ENCODE results near the gene RPS6KA1.

DNA sequence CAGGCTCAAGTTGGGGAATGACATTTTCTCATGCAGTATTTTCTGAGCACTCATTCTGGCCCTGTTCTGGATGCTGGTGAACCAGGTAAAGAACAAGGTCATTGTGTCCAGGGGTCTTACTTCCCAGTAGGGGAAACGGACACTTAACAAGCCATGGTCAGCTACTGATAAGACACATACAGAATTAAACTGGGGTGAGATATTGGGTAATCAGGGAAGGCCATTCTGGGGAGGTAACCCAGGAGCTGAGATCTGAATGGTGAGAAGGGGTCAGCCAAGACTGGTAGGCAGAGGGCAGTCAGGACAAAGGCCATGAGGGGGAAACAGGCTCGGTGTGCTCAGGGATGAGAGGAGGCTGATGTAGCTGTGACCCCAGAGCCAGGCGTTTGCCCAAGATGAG is 45.8 kb downstream of the RPS6KA1 start:
- TF ChIP-seq, protein P1, sequence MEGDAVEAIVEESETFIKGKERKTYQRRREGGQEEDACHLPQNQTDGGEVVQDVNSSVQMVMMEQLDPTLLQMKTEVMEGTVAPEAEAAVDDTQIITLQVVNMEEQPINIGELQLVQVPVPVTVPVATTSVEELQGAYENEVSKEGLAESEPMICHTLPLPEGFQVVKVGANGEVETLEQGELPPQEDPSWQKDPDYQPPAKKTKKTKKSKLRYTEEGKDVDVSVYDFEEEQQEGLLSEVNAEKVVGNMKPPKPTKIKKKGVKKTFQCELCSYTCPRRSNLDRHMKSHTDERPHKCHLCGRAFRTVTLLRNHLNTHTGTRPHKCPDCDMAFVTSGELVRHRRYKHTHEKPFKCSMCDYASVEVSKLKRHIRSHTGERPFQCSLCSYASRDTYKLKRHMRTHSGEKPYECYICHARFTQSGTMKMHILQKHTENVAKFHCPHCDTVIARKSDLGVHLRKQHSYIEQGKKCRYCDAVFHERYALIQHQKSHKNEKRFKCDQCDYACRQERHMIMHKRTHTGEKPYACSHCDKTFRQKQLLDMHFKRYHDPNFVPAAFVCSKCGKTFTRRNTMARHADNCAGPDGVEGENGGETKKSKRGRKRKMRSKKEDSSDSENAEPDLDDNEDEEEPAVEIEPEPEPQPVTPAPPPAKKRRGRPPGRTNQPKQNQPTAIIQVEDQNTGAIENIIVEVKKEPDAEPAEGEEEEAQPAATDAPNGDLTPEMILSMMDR (IDR thresholded peaks at IDR 0.05): no peak
- no peak for TF ChIP-seq POLR2A (IDR thresholded peaks at IDR 0.05)

All from right lobe of liver (tissue), 4 donors.